ENCODE data around the gene DOCK10. TPM values are rescaled to one million over a fixed set of nuclear protein-coding genes. Genes with fewer than 3 reads are reported as not detected.

DOCK10 gene
- total and polyA plus RNA-seq, 10 of the 15 experiments (the other 5 are each of a cell fraction or from before 2014, with no cell fraction given): 16.9 to 120 (median 85.5) TPM

DNA sequence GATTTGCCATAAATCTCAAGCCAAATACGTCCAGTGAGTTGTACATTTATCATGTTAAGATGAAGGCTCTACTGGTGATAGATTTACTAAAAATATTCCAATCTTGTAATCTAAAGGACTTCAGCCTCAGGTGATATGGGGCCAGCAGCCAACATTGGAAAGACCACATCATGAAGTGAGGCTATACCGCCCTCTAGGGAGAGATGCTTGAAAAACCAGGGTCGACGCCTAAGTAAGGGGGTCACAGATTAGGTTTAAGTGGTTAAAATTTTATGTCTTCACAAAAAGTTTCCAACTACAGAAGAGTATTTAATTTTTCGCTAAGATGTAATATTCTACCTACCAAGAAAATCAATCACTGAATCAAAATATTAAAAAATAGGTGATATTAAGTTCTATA lies 33.3 kb downstream of the DOCK10 start:
- DNase-seq (ENCODE audit: low read depth, low spot score) (no peak), FAIRE-seq (peak; percentile 18), ATAC-seq (peak; percentile 70)
- H3K27me3 ChIP-seq (replicated peaks in 1 of 2; ENCODE audit: control insufficient read depth in 2 of 2, insufficient read depth in 2 of 2, low read length in 1 of 2): no peaks in the 10 kb centered on the region
- peak overlapping the region; percentile 65 for H3K27ac ChIP-seq (ENCODE audit: control insufficient read depth, insufficient read depth)
- peaks cover 24% of the 10 kb centered on the region for H3K4me1 ChIP-seq (ENCODE audit: control insufficient read depth, insufficient read depth, low read length)
- no TSS peak for BruUV-seq (replicated peaks)
- no peak overlapping the region for H3K4me3 ChIP-seq
- peak; percentile 75; the same call in 1 of the 2 replicates for TF ChIP-seq SMARCA5 (IDR thresholded peaks at IDR 0.05)
- peak; percentile 26; the same call in 1 of the 2 replicates for TF ChIP-seq SMC3 (IDR thresholded peaks at IDR 0.05; ENCODE audit: borderline replicate concordance, low read length)
- TF ChIP-seq, protein P1, sequence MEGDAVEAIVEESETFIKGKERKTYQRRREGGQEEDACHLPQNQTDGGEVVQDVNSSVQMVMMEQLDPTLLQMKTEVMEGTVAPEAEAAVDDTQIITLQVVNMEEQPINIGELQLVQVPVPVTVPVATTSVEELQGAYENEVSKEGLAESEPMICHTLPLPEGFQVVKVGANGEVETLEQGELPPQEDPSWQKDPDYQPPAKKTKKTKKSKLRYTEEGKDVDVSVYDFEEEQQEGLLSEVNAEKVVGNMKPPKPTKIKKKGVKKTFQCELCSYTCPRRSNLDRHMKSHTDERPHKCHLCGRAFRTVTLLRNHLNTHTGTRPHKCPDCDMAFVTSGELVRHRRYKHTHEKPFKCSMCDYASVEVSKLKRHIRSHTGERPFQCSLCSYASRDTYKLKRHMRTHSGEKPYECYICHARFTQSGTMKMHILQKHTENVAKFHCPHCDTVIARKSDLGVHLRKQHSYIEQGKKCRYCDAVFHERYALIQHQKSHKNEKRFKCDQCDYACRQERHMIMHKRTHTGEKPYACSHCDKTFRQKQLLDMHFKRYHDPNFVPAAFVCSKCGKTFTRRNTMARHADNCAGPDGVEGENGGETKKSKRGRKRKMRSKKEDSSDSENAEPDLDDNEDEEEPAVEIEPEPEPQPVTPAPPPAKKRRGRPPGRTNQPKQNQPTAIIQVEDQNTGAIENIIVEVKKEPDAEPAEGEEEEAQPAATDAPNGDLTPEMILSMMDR (IDR thresholded peaks at IDR 0.05 in 2 of 3, conservative IDR thresholded peaks at IDR 0.05 in 1 of 3; ENCODE audit: control insufficient read depth in 2 of 3, extremely low read depth in 1 of 3, insufficient read depth in 1 of 3, low read depth in 3 of 3, low read length in 3 of 3): peak; percentile 46 to 61 (median 61)
- TF ChIP-seq ETV6 (conservative IDR thresholded peaks at IDR 0.05 in 1 of 2, IDR thresholded peaks at IDR 0.05 in 1 of 2; ENCODE audit: borderline replicate concordance in 1 of 2, low read depth in 1 of 2): no peak
- no peak for TF ChIP-seq RFX5 (IDR thresholded peaks at IDR 0.05; ENCODE audit: low read depth, low read length)
- peak; percentile 69 for TF ChIP-seq RAD21 (IDR thresholded peaks at IDR 0.05; ENCODE audit: insufficient read depth, low read depth, low read length)
- no peak for TF ChIP-seq CBX5 (IDR thresholded peaks at IDR 0.05; ENCODE audit: low read depth)
- H3K4me2 ChIP-seq (ENCODE audit: control insufficient read depth, insufficient read depth): peak overlapping the region; percentile 52
- ChIA-PET CTCF (interaction anchor here (0.6 to 2.1 kb wide), 17 partner anchors 7 to 652 kb away, joined by 3 to 7 read pairs (median 4); no protein-coding TSS in a partner anchor), SMC1A (ENCODE audit: uncharacterized antibody, unreplicated experiment) (interaction anchor here (0.7 to 6.7 kb wide), 14 partner anchors 7 to 166 kb away, joined by 3 to 53 read pairs (median 4); no protein-coding TSS in a partner anchor), POLR2A (no interaction called here), RAD21 (ENCODE audit: unreplicated experiment) (interaction anchor here (0.7 to 2.5 kb wide), 7 partner anchors 24 to 113 kb away, joined by 3 to 9 read pairs (median 3); no protein-coding TSS in a partner anchor)
- no peak overlapping the region for H2AFZ ChIP-seq (ENCODE audit: control insufficient read depth, low read depth, low read length)
- 50% methylated on average over 5 of the region's 5 CpGs for WGBS (ENCODE audit: insufficient coverage, insufficient replicate concordance, low lambda C conversion rate, missing lambda C conversion rate)
- intact Hi-C loops (cut with micrococcal nuclease; ENCODE audit: unreplicated experiment) (loop anchor here (1.0 to 10.0 kb wide), 3 partner anchors 32 to 652 kb away; no protein-coding TSS in a partner anchor), in situ Hi-C loops (cut with MboI) (loop anchor here (10.0 to 25.0 kb wide), 2 partner anchors 647 to 656 kb away; no protein-coding TSS in a partner anchor)
- no peaks in the 10 kb centered on the region for H3K9me3 ChIP-seq (replicated peaks; ENCODE audit: control insufficient read depth, insufficient read depth, low read length)
- H3K79me2 ChIP-seq (ENCODE audit: control insufficient read depth, insufficient read depth, low read length): peaks cover 68% of the 10 kb centered on the region
- H4K20me1 ChIP-seq (ENCODE audit: control insufficient read depth, insufficient read depth): no peaks in the 10 kb centered on the region
- H3K36me3 ChIP-seq (ENCODE audit: control insufficient read depth in 2 of 2, insufficient read depth in 2 of 2, low read length in 1 of 2): no peaks in the 10 kb centered on the region; a peak in 1 of 4 replicates
- no peak overlapping the region for H3K9ac ChIP-seq (ENCODE audit: control insufficient read depth, insufficient read depth, low read length)
